Gastrocnemius medialis (tissue), 4 donors: Measurements from ENCODE around the gene RABL6. TPM values are rescaled to one million over a fixed set of nuclear protein-coding genes. Genes with fewer than 3 reads are reported as not detected.
A peak's percentile ranks its signal among the peaks of the same experiment; 100 is the strongest.

ENCODE experiments used
- ATAC-seq, 2 donors: fragments of 150-250 bp; one replicate each; pipeline ENCODE4 v1.9.1; 2016
- DNase-seq, 2 donors: peaks; one replicate each; pipeline ENCODE4 v3.0.0-alpha.2; 2019
- H3K27ac ChIP-seq, 4 donors: fragments of 200-600 bp; sonication (generic); 1 replicate in 1 of 4; 2 replicates in 3 of 4; pipeline ENCODE4 v1.5.1; 2016 to 2018; ENCODE audit warnings: mild to moderate bottlenecking in 2 of 4, moderate library complexity in 1 of 4
- H3K27me3 ChIP-seq, 3 donors: fragments of 200-600 bp; sonication (generic) in 2 of 3; 1 replicate in 1 of 3; 2 replicates in 2 of 3; pipeline versions ENCODE4 v1.5.1 to v1.6.0; 2016 to 2019; ENCODE audit warnings: mild to moderate bottlenecking in 1 of 3, moderate library complexity in 1 of 3
- H3K36me3 ChIP-seq, 2 donors: fragments of 200-600 bp; sonication (generic) in 1 of 2; one replicate each; pipeline ENCODE4 v1.5.1; 2017 to 2018
- H3K4me1 ChIP-seq, 2 donors: fragments of 200-600 bp; sonication (generic) in 1 of 2; one replicate each; pipeline ENCODE4 v1.5.1; 2016 to 2017; ENCODE audit warnings: mild to moderate bottlenecking in 2 of 2
- H3K4me3 ChIP-seq, 4 donors: fragments of 200-600 bp; sonication (generic) in 3 of 4; 1 replicate in 1 of 4; 2 replicates in 3 of 4; pipeline ENCODE4 v1.5.1; 2016 to 2019; ENCODE audit warnings: mild to moderate bottlenecking in 2 of 4
- H3K9me3 ChIP-seq, 3 donors: fragments of 200-600 bp; sonication (generic) in 2 of 3; 1 replicate in 1 of 3; 2 replicates in 2 of 3; pipeline ENCODE4 v1.5.1; 2016 to 2019
- POLR2A ChIP-seq, 2 donors: fragments of 450-650 bp; IDR thresholded peaks; one replicate each; pipeline ENCODE4 v1.6.1; 2017; ENCODE audit warnings: antibody characterized with exemption in 2 of 2, mild to moderate bottlenecking in 2 of 2, moderate library complexity in 2 of 2
- in situ Hi-C, 4 donors: fragments of 200-750 bp; cut with MboI; loops; one replicate each; pipeline versions ENCODE4 v1.15.0 to v1.8.0; 2017; ENCODE audit warnings: low sequenced_read_pairs in 4 of 4
- intact Hi-C: fragments of 100-400 bp; cut with DNase I; formaldehyde crosslinking; loops from one replicate; pipeline ENCODE4 v1.15.1; 2023; ENCODE audit warnings: low total_unique reads
- total RNA-seq, 4 donors: library from RNA; depleted of rRNA; stranded (reverse); fragments of >200 nt; gene quantifications; one replicate each; pipeline versions ENCODE4 v1.1.0 to v1.2.3, GENCODE V29; 2016
- TF ChIP-seq, protein P1 (sequence below), 5 experiments: fragments of 450-650 bp in 3 of 5; fragments of 200-600 bp in 2 of 5; sonication (generic) in 2 of 5; IDR thresholded peaks in 4 of 5; conservative IDR thresholded peaks in 1 of 5; 1 replicate in 4 of 5; 2 replicates in 1 of 5; pipeline ENCODE4 v1.5.1; 2016 to 2019; ENCODE audit warnings: antibody characterized with exemption in 5 of 5, mild to moderate bottlenecking in 3 of 5, moderate library complexity in 3 of 5

The RABL6 gene
- total RNA-seq, 4 donors from 2014 or later = 84.9 to 121 (median 105) TPM

DNA sequence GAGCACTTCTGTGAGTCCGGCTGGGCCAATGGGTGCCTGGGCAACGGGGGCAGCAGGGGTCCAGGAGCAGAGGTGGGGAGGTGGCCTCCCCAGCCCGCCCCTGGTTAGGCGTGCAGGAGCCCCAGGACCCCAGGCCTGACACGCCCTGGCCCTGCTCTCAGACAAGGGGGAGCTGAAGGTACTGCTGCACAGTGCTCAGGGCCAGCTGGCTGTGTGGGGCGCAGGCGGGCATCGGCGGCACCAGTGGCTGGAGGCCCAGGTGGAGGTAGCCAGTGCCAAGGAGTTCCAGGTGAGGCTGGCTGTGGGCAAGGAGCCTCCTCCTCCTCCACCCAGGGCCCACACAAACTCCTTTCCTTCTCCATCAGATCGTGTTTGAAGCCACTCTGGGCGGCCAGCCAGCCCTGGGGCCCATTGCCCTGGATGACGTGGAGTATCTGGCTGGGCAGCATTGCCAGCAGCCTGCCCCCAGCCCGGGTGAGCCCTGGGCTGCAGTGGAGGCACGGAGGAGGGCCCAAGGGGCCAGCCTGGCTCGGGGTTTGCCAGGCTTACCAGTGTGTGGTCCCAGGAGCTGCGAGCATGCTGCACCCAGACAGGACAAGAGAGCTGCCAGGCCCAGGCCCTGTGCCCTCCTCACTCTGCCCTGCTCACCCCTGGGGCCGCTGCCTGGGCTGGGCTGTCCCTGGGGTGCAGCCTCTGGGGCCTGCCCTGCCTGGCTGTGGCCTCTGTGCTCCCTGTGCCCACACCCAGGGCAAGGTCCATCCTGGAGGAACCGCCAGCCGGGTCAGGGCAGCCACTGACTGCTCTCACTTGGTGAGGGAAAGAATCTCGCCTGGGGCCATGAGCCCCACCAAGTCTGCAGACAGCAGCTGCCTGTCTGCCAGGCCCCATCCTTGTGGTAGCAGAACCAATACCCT is 51.4 kb downstream of the RABL6 start:
- Histone ChIP-seq H3K4me3 (no peak overlapping the region), H3K27me3 (no peaks in the 10 kb centered on the region), H3K4me1 (peaks cover 9 to 15% of the 10 kb centered on the region in 2 donors), H3K27ac (no peak overlapping the region), H3K36me3 (peaks cover 0 to 27% of the 10 kb centered on the region in 2 donors), H3K9me3 (no peaks in the 10 kb centered on the region)
- DNase-seq = peak in 1 of 2 donors; percentile 36
- in situ Hi-C loops = no loop called here
- TF ChIP-seq, protein P1, sequence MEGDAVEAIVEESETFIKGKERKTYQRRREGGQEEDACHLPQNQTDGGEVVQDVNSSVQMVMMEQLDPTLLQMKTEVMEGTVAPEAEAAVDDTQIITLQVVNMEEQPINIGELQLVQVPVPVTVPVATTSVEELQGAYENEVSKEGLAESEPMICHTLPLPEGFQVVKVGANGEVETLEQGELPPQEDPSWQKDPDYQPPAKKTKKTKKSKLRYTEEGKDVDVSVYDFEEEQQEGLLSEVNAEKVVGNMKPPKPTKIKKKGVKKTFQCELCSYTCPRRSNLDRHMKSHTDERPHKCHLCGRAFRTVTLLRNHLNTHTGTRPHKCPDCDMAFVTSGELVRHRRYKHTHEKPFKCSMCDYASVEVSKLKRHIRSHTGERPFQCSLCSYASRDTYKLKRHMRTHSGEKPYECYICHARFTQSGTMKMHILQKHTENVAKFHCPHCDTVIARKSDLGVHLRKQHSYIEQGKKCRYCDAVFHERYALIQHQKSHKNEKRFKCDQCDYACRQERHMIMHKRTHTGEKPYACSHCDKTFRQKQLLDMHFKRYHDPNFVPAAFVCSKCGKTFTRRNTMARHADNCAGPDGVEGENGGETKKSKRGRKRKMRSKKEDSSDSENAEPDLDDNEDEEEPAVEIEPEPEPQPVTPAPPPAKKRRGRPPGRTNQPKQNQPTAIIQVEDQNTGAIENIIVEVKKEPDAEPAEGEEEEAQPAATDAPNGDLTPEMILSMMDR (IDR thresholded peaks at IDR 0.05 in 4 of 5, conservative IDR thresholded peaks at IDR 0.05 in 1 of 5) = no peak
- TF ChIP-seq POLR2A (IDR thresholded peaks at IDR 0.05) = no peak
- intact Hi-C loops = no loop called here
- ATAC-seq = peak in 1 of 2 donors; percentile 20

DNA sequence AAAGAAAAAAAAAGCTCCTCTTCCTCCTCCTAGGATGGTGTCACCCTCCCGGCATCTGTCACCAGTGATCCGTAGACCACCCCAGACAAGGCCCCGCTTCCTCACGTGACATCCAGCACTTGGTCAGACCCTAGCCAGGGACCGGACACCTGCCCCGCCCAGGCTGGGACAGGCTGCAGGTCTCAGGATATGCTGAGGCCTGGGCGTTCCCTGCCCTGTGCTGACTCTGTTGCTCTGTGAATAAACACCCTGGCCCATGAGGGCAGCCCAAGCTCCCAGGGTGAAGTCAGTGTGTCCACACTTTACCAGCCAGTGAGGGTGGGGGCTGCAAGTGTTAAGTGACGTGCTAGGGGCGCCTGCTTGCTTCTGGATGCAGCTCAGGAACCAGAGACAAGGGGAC is 52.8 kb downstream of the RABL6 start:
- DNase-seq = no peak
- intact Hi-C loops = no loop called here

DNA sequence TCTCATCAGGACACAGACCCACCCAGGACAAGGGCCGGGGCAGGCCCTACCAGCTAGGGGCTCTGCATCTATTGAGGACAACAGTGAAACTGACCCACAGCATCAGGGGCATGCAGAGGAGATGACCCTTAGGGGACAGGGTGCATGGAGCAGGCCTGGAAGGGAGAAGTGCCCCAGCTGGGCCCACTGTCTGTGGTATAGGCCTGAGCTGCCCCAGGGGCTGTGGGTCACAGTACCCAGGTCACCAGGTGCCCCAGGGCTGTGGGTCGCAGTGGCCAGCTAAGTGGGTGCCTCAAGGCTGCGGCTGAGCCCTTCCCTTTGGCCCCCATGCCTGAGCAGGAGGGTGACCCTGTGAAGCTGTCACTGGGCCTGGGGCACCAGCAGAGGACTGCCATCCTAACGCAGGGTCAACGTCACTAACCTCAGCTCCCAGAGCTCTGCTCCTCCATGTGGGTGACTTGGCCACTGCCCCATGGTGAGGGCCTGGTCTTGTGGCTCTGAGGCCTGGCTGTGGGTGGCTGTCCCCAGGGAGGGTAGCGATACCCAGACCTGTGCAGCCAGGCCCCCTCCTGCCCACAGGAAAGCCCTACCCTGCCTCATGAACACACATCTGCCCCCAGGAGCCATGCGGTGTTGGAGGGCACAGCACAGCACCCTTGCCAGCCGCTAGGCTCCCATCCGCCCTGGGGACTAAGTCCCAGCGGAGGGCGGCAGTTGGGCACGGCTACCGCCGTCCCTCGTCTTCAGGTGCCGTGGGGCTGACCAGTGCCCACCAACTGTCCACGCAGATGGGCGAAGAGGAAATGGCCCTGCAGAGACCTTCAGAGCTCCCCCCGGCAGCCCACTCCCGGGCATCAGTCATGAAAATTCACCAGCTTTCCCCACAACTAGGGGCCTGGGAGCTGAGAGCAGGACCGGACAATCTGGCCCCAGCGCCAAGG is 53.5 kb downstream of the RABL6 start:
- Histone ChIP-seq H3K4me3 (no peak overlapping the region), H3K4me1 (peaks cover 23 to 31% of the 10 kb centered on the region in 2 donors), H3K9me3 (no peaks in the 10 kb centered on the region), H3K27ac (no peak overlapping the region), H3K27me3 (no peaks in the 10 kb centered on the region), H3K36me3 (peaks cover 0 to 31% of the 10 kb centered on the region in 2 donors)
- intact Hi-C loops (no loop called here), in situ Hi-C loops (no loop called here)
- ATAC-seq (no peak), DNase-seq (no peak)
- TF ChIP-seq POLR2A (IDR thresholded peaks at IDR 0.05) = no peak
- TF ChIP-seq, protein P1 (IDR thresholded peaks at IDR 0.05 in 4 of 5, conservative IDR thresholded peaks at IDR 0.05 in 1 of 5) = no peak

More for the DNA sequence above, 52.8 kb downstream of the RABL6 start:
- TF ChIP-seq POLR2A (IDR thresholded peaks at IDR 0.05) = no peak
- TF ChIP-seq, protein P1 (IDR thresholded peaks at IDR 0.05 in 4 of 5, conservative IDR thresholded peaks at IDR 0.05 in 1 of 5) = no peak
- peaks cover 23 to 29% of the 10 kb centered on the region in 2 donors for H3K4me1 ChIP-seq
- no peak overlapping the region for H3K27ac ChIP-seq
- in situ Hi-C loops = no loop called here
- H3K9me3 ChIP-seq = no peaks in the 10 kb centered on the region
- peaks cover 0 to 31% of the 10 kb centered on the region in 2 donors for H3K36me3 ChIP-seq
- H3K4me3 ChIP-seq = no peak overlapping the region
- no peaks in the 10 kb centered on the region for H3K27me3 ChIP-seq
- no peak for ATAC-seq

DNA sequence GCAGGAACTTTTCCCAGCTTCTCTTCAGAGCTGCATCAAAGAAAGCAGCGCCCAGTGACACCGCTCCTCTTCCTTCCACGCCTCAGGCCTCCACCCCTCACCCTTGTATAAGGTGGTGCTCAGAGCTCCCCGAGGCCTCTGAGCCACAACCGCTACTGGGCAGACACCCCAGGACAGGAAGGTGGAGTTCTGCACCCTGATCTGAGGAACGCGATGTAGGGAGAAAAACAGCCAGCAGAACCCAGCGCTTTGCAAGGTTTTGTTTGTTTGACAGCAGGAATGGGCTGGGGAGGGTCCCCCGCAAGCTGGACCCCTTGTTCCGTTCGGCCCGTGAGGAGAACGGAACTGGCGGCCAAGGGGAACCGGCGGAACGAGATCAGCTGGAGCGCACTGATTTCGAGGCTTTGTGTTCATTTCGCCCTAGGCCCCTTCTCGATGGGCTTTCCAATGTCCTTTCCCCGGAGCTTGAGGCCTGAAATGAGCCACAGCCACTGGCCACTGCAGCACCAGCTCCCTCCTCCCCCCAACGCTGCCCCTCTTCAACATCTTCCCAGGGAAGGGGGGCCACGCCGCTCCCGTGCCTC is 54.2 kb downstream of the RABL6 start:
- TF ChIP-seq, protein P1 (IDR thresholded peaks at IDR 0.05 in 4 of 5, conservative IDR thresholded peaks at IDR 0.05 in 1 of 5) = no peak
- TF ChIP-seq POLR2A (IDR thresholded peaks at IDR 0.05) = no peak
- in situ Hi-C loops (no loop called here), intact Hi-C loops (no loop called here)
- ATAC-seq (no peak), DNase-seq (no peak)
- Histone ChIP-seq H3K4me3 (no peak overlapping the region), H3K36me3 (peaks cover 0 to 31% of the 10 kb centered on the region in 2 donors), H3K4me1 (peaks cover 26 to 31% of the 10 kb centered on the region in 2 donors), H3K27ac (no peak overlapping the region), H3K9me3 (no peaks in the 10 kb centered on the region), H3K27me3 (no peaks in the 10 kb centered on the region)
